HG03060 (cell line): ENCODE data around the gene KIF26B.

Experiments
- ATAC-seq: cut with Tn5 transposase; IDR thresholded peaks from one replicate; pipeline ENCODE4 v1.9.1; 2021; ENCODE audit warnings: low read depth, moderate number of reproducible peaks; ENCODE audit not compliant: unreplicated experiment

The KIF26B gene

GRCh38 chr1:245448975-245449431 is 294.2 kb downstream of the KIF26B start:
- no peak for ATAC-seq

GRCh38 chr1:245453541-245453940 is 298.8 kb downstream of the KIF26B start:
- ATAC-seq = no peak

- ATAC-seq = no peak
Observed at GRCh38 chr1:245454051-245454450, 299.3 kb downstream of the KIF26B start.

- ATAC-seq = no peak
Observed at GRCh38 chr1:245457562-245457961, 302.8 kb downstream of the KIF26B start.

GRCh38 chr1:245458234-245458633 is 303.4 kb downstream of the KIF26B start:
- ATAC-seq = no peak

GRCh38 chr1:245458761-245459174 is 304.0 kb downstream of the KIF26B start:
- ATAC-seq = no peak

GRCh38 chr1:245459621-245460020 is 304.8 kb downstream of the KIF26B start:
- ATAC-seq = no peak

- no peak for ATAC-seq
Observed at GRCh38 chr1:245461681-245462080, 306.9 kb downstream of the KIF26B start.

GRCh38 chr1:245462161-245462560 is 307.4 kb downstream of the KIF26B start:
- no peak for ATAC-seq

GRCh38 chr1:245463392-245464165 is 308.8 kb downstream of the KIF26B start:
- no peak for ATAC-seq

GRCh38 chr1:245464290-245464689 is 309.5 kb downstream of the KIF26B start:
- ATAC-seq = no peak

GRCh38 chr1:245465666-245466065 is 310.9 kb downstream of the KIF26B start:
- ATAC-seq = no peak

GRCh38 chr1:245466261-245466660 is 311.5 kb downstream of the KIF26B start:
- ATAC-seq = no peak

GRCh38 chr1:245467804-245468203 is 313.0 kb downstream of the KIF26B start:
- ATAC-seq = no peak

- ATAC-seq = no peak
Observed at GRCh38 chr1:245469006-245469405, 314.2 kb downstream of the KIF26B start.

GRCh38 chr1:245469734-245470133 is 314.9 kb downstream of the KIF26B start:
- ATAC-seq = no peak

- no peak for ATAC-seq
Observed at GRCh38 chr1:245475126-245475525, 320.3 kb downstream of the KIF26B start.

- no peak for ATAC-seq
Observed at GRCh38 chr1:245475961-245476516, 321.3 kb downstream of the KIF26B start.

GRCh38 chr1:245477941-245478340 is 323.2 kb downstream of the KIF26B start:
- no peak for ATAC-seq

- ATAC-seq = no peak
Observed at GRCh38 chr1:245480393-245481120, 325.8 kb downstream of the KIF26B start.

GRCh38 chr1:245481261-245481660 is 326.5 kb downstream of the KIF26B start:
- no peak for ATAC-seq
